ENCODE results near the gene FOLR3. TPM values are rescaled to one million over a fixed set of nuclear protein-coding genes. Genes with fewer than 3 reads are reported as not detected.
"Not testable (repeated sequence)": the region's sequence is repeated elsewhere in the genome, so short reads cannot be mapped to it uniquely, and the experiment has no call there.

Gene FOLR3
- total RNA-seq, 2 experiments from 2014 or later: not detected

DNA sequence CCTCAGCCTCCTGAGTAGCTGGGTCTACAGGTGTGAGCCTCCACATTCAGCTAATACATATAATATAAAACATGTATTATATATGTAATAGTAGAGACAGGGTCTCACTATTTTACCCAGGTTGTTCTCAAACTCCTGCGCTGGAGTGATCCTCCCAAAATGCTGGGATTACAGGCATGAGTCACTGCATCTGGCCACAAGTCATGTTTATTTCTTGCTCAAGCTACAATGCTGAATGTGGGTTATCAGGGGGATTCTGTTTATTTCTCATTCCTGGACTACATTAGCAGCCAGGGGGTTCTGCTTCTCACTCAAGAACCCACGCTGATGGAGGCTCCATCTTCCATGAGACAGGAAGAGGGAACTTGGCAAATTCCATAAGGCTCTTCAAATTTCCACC is 24.8 kb downstream of the FOLR3 start:
- H3K4me3 ChIP-seq (ENCODE audit: low read depth, low read length, poor library complexity, severe bottlenecking): no peak overlapping the region
- no peak overlapping the region for H3K4me2 ChIP-seq (ENCODE audit: low read length)
- ChIA-PET POLR2A (interaction anchor here (0.5 kb wide), 1 partner anchor 63 kb away, joined by 4 read pairs; no protein-coding TSS in a partner anchor), CTCF (ENCODE audit: unreplicated experiment) (no interaction called here)
- H3K4me1 ChIP-seq (ENCODE audit: insufficient read depth, low read length, poor library complexity, severe bottlenecking): no peaks in the 10 kb centered on the region
- intact Hi-C loops (cut with micrococcal nuclease; ENCODE audit: unreplicated experiment): no loop called here
- H2AFZ ChIP-seq (ENCODE audit: low read length): no peak overlapping the region
- no peaks in the 10 kb centered on the region for H4K20me1 ChIP-seq (ENCODE audit: insufficient read depth, low read length)
- no peaks in the 10 kb centered on the region for H3K36me3 ChIP-seq (ENCODE audit: insufficient read depth, low read length)
- H3K9me3 ChIP-seq (ENCODE audit: low read length): no peaks in the 10 kb centered on the region
- no peak for TF ChIP-seq EZH2phosphoT487 (IDR thresholded peaks at IDR 0.05; ENCODE audit: borderline replicate concordance, low read depth, low read length)
- TF ChIP-seq CTCF (conservative IDR thresholded peaks at IDR 0.05; ENCODE audit: low read length): no peak
- H3K27ac ChIP-seq (ENCODE audit: low read depth, low read length, poor library complexity, severe bottlenecking): no peak overlapping the region
- no TSS peak for BruUV-seq (replicated peaks)
- no peaks in the 10 kb centered on the region for H3K79me2 ChIP-seq (ENCODE audit: insufficient read depth, low read depth, low read length)
- no peak for DNase-seq (ENCODE audit: low spot score)
- H3K9me2 ChIP-seq (ENCODE audit: insufficient read depth, low read length): no peaks in the 10 kb centered on the region

- Histone ChIP-seq H3K4me3 (ENCODE audit: low read depth, low read length, poor library complexity, severe bottlenecking) (no peak overlapping the region), H3K27ac (ENCODE audit: low read depth, low read length, poor library complexity, severe bottlenecking) (no peak overlapping the region), H3K9me3 (ENCODE audit: low read length) (no peaks in the 10 kb centered on the region), H2AFZ (ENCODE audit: low read length) (no peak overlapping the region), H3K9me2 (ENCODE audit: insufficient read depth, low read length) (no peaks in the 10 kb centered on the region), H3K4me1 (ENCODE audit: insufficient read depth, low read length, poor library complexity, severe bottlenecking) (no peaks in the 10 kb centered on the region), H4K20me1 (ENCODE audit: insufficient read depth, low read length) (no peaks in the 10 kb centered on the region), H3K4me2 (ENCODE audit: low read length) (no peak overlapping the region), H3K79me2 (ENCODE audit: insufficient read depth, low read depth, low read length) (no peaks in the 10 kb centered on the region), H3K36me3 (ENCODE audit: insufficient read depth, low read length) (no peaks in the 10 kb centered on the region)
- POLR2A ChIA-PET: no interaction called here
- DNase-seq (ENCODE audit: low spot score): no peak
- CTCF ChIA-PET (ENCODE audit: unreplicated experiment): no interaction called here
- intact Hi-C loops (cut with micrococcal nuclease; ENCODE audit: unreplicated experiment): no loop called here
- TF ChIP-seq EZH2phosphoT487 (IDR thresholded peaks at IDR 0.05; ENCODE audit: borderline replicate concordance, low read depth, low read length) (no peak), CTCF (conservative IDR thresholded peaks at IDR 0.05; ENCODE audit: low read length) (no peak)
- no TSS peak for BruUV-seq (replicated peaks)
These were observed 27.5 kb downstream of the FOLR3 start for GRCh38 chr11:72162891-72163492.

- BruUV-seq (replicated peaks); intact Hi-C loops (cut with micrococcal nuclease; ENCODE audit: unreplicated experiment); DNase-seq (ENCODE audit: low spot score); H3K79me2 ChIP-seq (ENCODE audit: insufficient read depth, low read depth, low read length); H3K4me2 ChIP-seq (ENCODE audit: low read length); H3K4me1 ChIP-seq (ENCODE audit: insufficient read depth, low read length, poor library complexity, severe bottlenecking); CTCF ChIA-PET (ENCODE audit: unreplicated experiment); H3K36me3 ChIP-seq (ENCODE audit: insufficient read depth, low read length); H3K9me3 ChIP-seq (ENCODE audit: low read length); H3K9me2 ChIP-seq (ENCODE audit: insufficient read depth, low read length); POLR2A ChIA-PET; H3K4me3 ChIP-seq (ENCODE audit: low read depth, low read length, poor library complexity, severe bottlenecking); H4K20me1 ChIP-seq (ENCODE audit: insufficient read depth, low read length); H3K27ac ChIP-seq (ENCODE audit: low read depth, low read length, poor library complexity, severe bottlenecking); H2AFZ ChIP-seq (ENCODE audit: low read length): not testable (repeated sequence)
These were observed 28.7 kb downstream of the FOLR3 start for GRCh38 chr11:72164187-72164586.

GRCh38 chr11:72169046-72169555 is 33.6 kb downstream of the FOLR3 start:
- DNase-seq (ENCODE audit: low spot score); CTCF ChIA-PET (ENCODE audit: unreplicated experiment); H3K9me2 ChIP-seq (ENCODE audit: insufficient read depth, low read length); H3K4me3 ChIP-seq (ENCODE audit: low read depth, low read length, poor library complexity, severe bottlenecking); POLR2A ChIA-PET; H3K79me2 ChIP-seq (ENCODE audit: insufficient read depth, low read depth, low read length); H3K9me3 ChIP-seq (ENCODE audit: low read length); H3K27ac ChIP-seq (ENCODE audit: low read depth, low read length, poor library complexity, severe bottlenecking); H4K20me1 ChIP-seq (ENCODE audit: insufficient read depth, low read length); H3K4me1 ChIP-seq (ENCODE audit: insufficient read depth, low read length, poor library complexity, severe bottlenecking); BruUV-seq (replicated peaks); H3K4me2 ChIP-seq (ENCODE audit: low read length); H3K36me3 ChIP-seq (ENCODE audit: insufficient read depth, low read length); H2AFZ ChIP-seq (ENCODE audit: low read length); intact Hi-C loops (cut with micrococcal nuclease; ENCODE audit: unreplicated experiment): not testable (repeated sequence)

DNA sequence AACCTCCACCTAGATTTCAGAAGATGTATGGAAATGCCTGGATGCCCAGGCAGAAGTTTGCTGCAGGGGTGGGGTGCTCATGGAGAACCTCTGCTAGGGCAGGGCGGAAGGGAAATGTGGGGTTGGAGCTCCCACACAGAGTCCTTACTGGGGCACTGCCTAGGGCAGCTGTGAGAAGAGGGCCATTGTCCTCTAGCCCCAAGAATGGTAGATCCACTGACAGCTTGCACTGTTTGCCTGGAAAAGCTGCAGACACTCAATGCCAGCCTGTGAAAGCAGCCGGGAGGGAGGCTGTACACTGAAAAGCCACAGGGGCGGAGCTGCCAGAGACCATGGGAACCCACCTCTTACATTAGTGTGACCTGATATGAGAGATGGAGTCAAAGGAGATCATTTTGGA is 34.2 kb downstream of the FOLR3 start:
- H3K9me3 ChIP-seq (ENCODE audit: low read length); H3K4me1 ChIP-seq (ENCODE audit: insufficient read depth, low read length, poor library complexity, severe bottlenecking); H3K4me2 ChIP-seq (ENCODE audit: low read length); H3K79me2 ChIP-seq (ENCODE audit: insufficient read depth, low read depth, low read length); CTCF ChIA-PET (ENCODE audit: unreplicated experiment); H2AFZ ChIP-seq (ENCODE audit: low read length); POLR2A ChIA-PET; H3K36me3 ChIP-seq (ENCODE audit: insufficient read depth, low read length); intact Hi-C loops (cut with micrococcal nuclease; ENCODE audit: unreplicated experiment); H3K27ac ChIP-seq (ENCODE audit: low read depth, low read length, poor library complexity, severe bottlenecking); H3K9me2 ChIP-seq (ENCODE audit: insufficient read depth, low read length); H4K20me1 ChIP-seq (ENCODE audit: insufficient read depth, low read length); BruUV-seq (replicated peaks); DNase-seq (ENCODE audit: low spot score); H3K4me3 ChIP-seq (ENCODE audit: low read depth, low read length, poor library complexity, severe bottlenecking): not testable (repeated sequence)
